Cardiac fibroblast (primary cell): ENCODE data around the gene AGMO.
A peak's percentile ranks its signal among the peaks of the same experiment; 100 is the strongest.
"Not testable (repeated sequence)": the region's sequence is repeated elsewhere in the genome, so short reads cannot be mapped to it uniquely, and the experiment has no call there.

Experiments used
- DNase-seq, 2 donors: peaks; one replicate each; pipeline versions ENCODE4 v3.0.0 to v3.0.0-alpha.2; 2010; ENCODE audit warnings: low read depth in 2 of 2
- H3K4me3 ChIP-seq, 2 donors: replicated peaks in 1 of 2; 1 replicate in 1 of 2; 2 replicates in 1 of 2; pipeline ENCODE4 v1.5.1; 2011; ENCODE audit warnings: low read depth in 2 of 2, low read length in 2 of 2, mild to moderate bottlenecking in 2 of 2, moderate library complexity in 1 of 2
- TF ChIP-seq, protein P1 (sequence below): IDR thresholded peaks from one replicate; pipeline ENCODE4 v1.5.1; 2011; ENCODE audit warnings: low read depth, mild to moderate bottlenecking, low read length, inconsistent platforms

Gene AGMO

DNA sequence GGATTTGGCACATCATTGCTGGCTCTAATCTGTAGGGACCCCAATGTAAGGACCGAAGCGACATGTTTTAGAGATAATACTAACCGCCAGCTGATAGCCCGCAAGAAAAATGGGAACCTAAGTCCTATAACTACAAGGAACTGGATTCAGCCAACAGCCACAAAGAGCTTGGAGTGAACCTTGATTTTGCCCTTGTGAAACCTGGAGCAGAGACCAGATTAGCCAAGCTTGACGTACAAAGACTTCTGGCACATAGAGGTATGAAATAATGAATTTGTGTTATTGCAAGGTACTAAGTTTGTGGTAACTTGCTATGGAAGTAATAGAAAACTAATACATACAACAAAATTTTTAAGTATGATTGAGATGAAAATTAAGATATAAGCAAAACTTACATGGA is 246.9 kb downstream of the AGMO start:
- no peak for DNase-seq
- no peak overlapping the region for H3K4me3 ChIP-seq
- TF ChIP-seq, protein P1, sequence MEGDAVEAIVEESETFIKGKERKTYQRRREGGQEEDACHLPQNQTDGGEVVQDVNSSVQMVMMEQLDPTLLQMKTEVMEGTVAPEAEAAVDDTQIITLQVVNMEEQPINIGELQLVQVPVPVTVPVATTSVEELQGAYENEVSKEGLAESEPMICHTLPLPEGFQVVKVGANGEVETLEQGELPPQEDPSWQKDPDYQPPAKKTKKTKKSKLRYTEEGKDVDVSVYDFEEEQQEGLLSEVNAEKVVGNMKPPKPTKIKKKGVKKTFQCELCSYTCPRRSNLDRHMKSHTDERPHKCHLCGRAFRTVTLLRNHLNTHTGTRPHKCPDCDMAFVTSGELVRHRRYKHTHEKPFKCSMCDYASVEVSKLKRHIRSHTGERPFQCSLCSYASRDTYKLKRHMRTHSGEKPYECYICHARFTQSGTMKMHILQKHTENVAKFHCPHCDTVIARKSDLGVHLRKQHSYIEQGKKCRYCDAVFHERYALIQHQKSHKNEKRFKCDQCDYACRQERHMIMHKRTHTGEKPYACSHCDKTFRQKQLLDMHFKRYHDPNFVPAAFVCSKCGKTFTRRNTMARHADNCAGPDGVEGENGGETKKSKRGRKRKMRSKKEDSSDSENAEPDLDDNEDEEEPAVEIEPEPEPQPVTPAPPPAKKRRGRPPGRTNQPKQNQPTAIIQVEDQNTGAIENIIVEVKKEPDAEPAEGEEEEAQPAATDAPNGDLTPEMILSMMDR: no peak

DNA sequence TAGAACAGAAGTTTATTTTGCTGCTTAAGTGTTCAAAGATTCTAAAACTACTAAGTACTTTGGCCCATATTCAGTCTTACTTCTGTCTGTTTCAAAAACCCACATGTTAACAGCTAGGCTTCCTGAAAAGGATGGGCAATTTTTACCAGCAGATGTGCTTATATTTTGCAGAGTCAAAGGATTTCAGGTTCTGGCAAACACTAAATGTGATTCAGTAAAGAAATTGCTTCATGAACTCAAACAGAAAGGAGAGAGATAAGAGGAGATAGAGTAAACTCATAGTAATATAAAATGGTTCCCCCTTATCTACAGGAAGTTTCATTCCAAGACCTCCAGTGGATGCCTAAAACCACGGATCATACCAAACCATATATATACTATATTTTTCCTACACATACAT is 248.5 kb downstream of the AGMO start:
- TF ChIP-seq, protein P1: no peak
- DNase-seq: peak in 1 of 2 donors; percentile 42

DNA sequence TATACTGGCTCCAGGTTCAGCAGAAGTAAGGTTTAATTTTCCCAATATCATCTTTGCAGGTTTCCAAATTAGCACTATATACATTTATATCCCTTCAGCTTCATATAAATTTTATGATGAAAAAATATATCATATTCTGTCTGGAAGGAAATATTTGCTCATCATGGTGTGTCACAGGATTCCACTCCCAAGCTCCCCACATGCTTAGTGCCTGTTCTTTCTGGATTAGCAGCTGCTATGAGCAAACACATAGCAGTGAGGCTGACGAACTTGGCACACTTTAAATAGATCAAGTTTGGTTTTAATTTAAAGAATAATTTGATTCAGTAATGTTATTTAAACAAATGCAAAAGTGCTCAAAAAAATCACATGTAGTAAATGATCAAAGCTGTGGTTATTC is 251.9 kb downstream of the AGMO start:
- no peak overlapping the region for H3K4me3 ChIP-seq
- TF ChIP-seq, protein P1: no peak
- peak; percentile 16 to 78 for DNase-seq

More for the DNA sequence above, 248.5 kb downstream of the AGMO start:
- H3K4me3 ChIP-seq: no peak overlapping the region

- no peak for DNase-seq
- no peak overlapping the region for H3K4me3 ChIP-seq
- TF ChIP-seq, protein P1: no peak
These were observed 253.0 kb downstream of the AGMO start for GRCh38 chr7:15308821-15309220.

- peak; percentile 5 to 29 for DNase-seq
- H3K4me3 ChIP-seq: no peak overlapping the region
- TF ChIP-seq, protein P1: no peak
These were observed 255.5 kb downstream of the AGMO start for GRCh38 chr7:15306296-15306695.

GRCh38 chr7:15305002-15305600 is 256.7 kb downstream of the AGMO start:
- no peak overlapping the region for H3K4me3 ChIP-seq
- TF ChIP-seq, protein P1: peak; percentile 84
- peak; percentile 68 to 78 for DNase-seq

GRCh38 chr7:15303357-15303756 is 258.5 kb downstream of the AGMO start:
- no peak for DNase-seq
- H3K4me3 ChIP-seq: no peak overlapping the region
- TF ChIP-seq, protein P1: no peak

GRCh38 chr7:15300986-15301385 is 260.8 kb downstream of the AGMO start:
- DNase-seq, H3K4me3 ChIP-seq: not testable (repeated sequence)
